Testis (tissue), 3 donors: Measurements from ENCODE around the gene ZC3H18. TPM values are rescaled to one million over a fixed set of nuclear protein-coding genes. Genes with fewer than 3 reads are reported as not detected.

Experiments used
- DNase-seq: peaks from one replicate; pipeline ENCODE4 v3.0.0-alpha.2; 2019
- H3K27ac ChIP-seq, 2 donors: fragments of 200-600 bp; sonication (generic); one replicate each; pipeline ENCODE4 v1.5.1; 2019
- H3K27me3 ChIP-seq: fragments of 200-600 bp; sonication (generic); one replicate; pipeline ENCODE4 v1.5.1; 2019
- H3K36me3 ChIP-seq: fragments of 200-600 bp; sonication (generic); one replicate; pipeline ENCODE4 v1.5.1; 2017; ENCODE audit warnings: low read depth; ENCODE audit errors: missing control alignments
- H3K4me1 ChIP-seq: fragments of 200-600 bp; sonication (generic); one replicate; pipeline ENCODE4 v1.5.1; 2019
- H3K4me3 ChIP-seq, 2 donors: fragments of 200-600 bp; sonication (generic); one replicate each; pipeline ENCODE4 v1.5.1; 2017 to 2019
- H3K9me3 ChIP-seq: fragments of 200-600 bp; sonication (generic); one replicate; pipeline ENCODE4 v1.5.1; 2017
- CTCF ChIP-seq, 3 experiments: fragments of 450-650 bp in 2 of 3; fragments of 200-600 bp in 1 of 3; sonication (generic) in 1 of 3; IDR thresholded peaks; one replicate each; pipeline ENCODE4 v1.5.1; 2016 to 2019; ENCODE audit warnings: antibody characterized with exemption in 3 of 3, mild to moderate bottlenecking in 2 of 3, moderate library complexity in 1 of 3
- POLR2A ChIP-seq: fragments of 450-650 bp; IDR thresholded peaks from one replicate; pipeline ENCODE4 v1.6.1; 2017; ENCODE audit warnings: antibody characterized with exemption, mild to moderate bottlenecking, moderate library complexity
- WGBS, 2 donors: methylation state at CpG; one replicate each; pipeline ENCODE4 v1.1.5; 2018; 5-methylcytosine and 5-hydroxymethylcytosine counted together
- intact Hi-C: fragments of 100-400 bp; cut with DNase I; formaldehyde crosslinking; loops from one replicate; pipeline ENCODE4 v1.15.1; 2023; ENCODE audit warnings: low total_unique reads
- polyA plus RNA-seq: library from polyadenylated mRNA; stranded (reverse); fragments of 350-450 nt; fragmentation: Illumina TruSeq; extraction: RNeasy Lipid Tissue Mini Kit (QIAGEN cat#74804); gene quantifications from one replicate; pipeline ENCODE4 v1.2.3, GENCODE V29; 2014; ENCODE audit warnings: low read depth, low replicate concordance; ENCODE audit not compliant: insufficient read depth
- total RNA-seq, 2 donors: library from RNA; depleted of rRNA; stranded (reverse); fragments of >200 nt; gene quantifications; one replicate each; pipeline ENCODE4 v1.2.3, GENCODE V29; 2016

The ZC3H18 gene
- total and polyA plus RNA-seq, 3 donors from 2014 or later: 53.8 to 63.7 (median 59.6) TPM

- Histone ChIP-seq H3K4me1 (no peaks in the 10 kb centered on the region), H3K9me3 (no peaks in the 10 kb centered on the region), H3K36me3 (no peaks in the 10 kb centered on the region), H3K27me3 (no peaks in the 10 kb centered on the region), H3K27ac (peak overlapping the region; percentile 50 to 66), H3K4me3 (no peak overlapping the region)
- DNase-seq: peak; percentile 65
- intact Hi-C loops: no loop called here
- 65 to 71% methylated on average over 10 to 14 of the region's 14 CpGs for WGBS, 2 donors
- TF ChIP-seq POLR2A (no peak), CTCF (IDR thresholded peaks at IDR 0.05) (no peak)
Measured at GRCh38 chr16:88599092-88599733, 29.0 kb downstream of the ZC3H18 start.

GRCh38 chr16:88599825-88600538 is 29.8 kb downstream of the ZC3H18 start:
- H3K27ac ChIP-seq: peak overlapping the region; percentile 50 to 66
- intact Hi-C loops: no loop called here
- H3K9me3 ChIP-seq: no peaks in the 10 kb centered on the region
- DNase-seq: no peak
- H3K36me3 ChIP-seq: no peaks in the 10 kb centered on the region
- TF ChIP-seq CTCF (IDR thresholded peaks at IDR 0.05): no peak
- WGBS, 2 donors: 83 to 92% methylated on average over 24 to 25 of the region's 25 CpGs
- H3K4me1 ChIP-seq: no peaks in the 10 kb centered on the region
- no peaks in the 10 kb centered on the region for H3K27me3 ChIP-seq
- no peak overlapping the region for H3K4me3 ChIP-seq

GRCh38 chr16:88600539-88600896 is 30.3 kb downstream of the ZC3H18 start:
- no peaks in the 10 kb centered on the region for H3K36me3 ChIP-seq
- H3K27ac ChIP-seq: peak overlapping the region; percentile 50 to 66
- no peak overlapping the region for H3K4me3 ChIP-seq
- 95% methylated on average over 6 of the region's 6 CpGs for WGBS, 2 donors
- H3K27me3 ChIP-seq: no peaks in the 10 kb centered on the region
- no peak for DNase-seq
- intact Hi-C loops: no loop called here
- H3K4me1 ChIP-seq: no peaks in the 10 kb centered on the region
- TF ChIP-seq CTCF (IDR thresholded peaks at IDR 0.05): no peak
- no peak for TF ChIP-seq POLR2A
- no peaks in the 10 kb centered on the region for H3K9me3 ChIP-seq

GRCh38 chr16:88601313-88602036 is 31.3 kb downstream of the ZC3H18 start:
- no peak for DNase-seq
- Histone ChIP-seq H3K4me1 (no peaks in the 10 kb centered on the region), H3K9me3 (no peaks in the 10 kb centered on the region), H3K36me3 (no peaks in the 10 kb centered on the region), H3K27me3 (no peaks in the 10 kb centered on the region), H3K27ac (no peak overlapping the region), H3K4me3 (no peak overlapping the region)
- TF ChIP-seq CTCF (IDR thresholded peaks at IDR 0.05) (no peak), POLR2A (no peak)
- intact Hi-C loops: no loop called here
- WGBS, 2 donors: 92 to 96% methylated on average over 9 of the region's 9 CpGs
